PC-9 (cell line): ENCODE results near the gene NFIA.

ENCODE experiments used
- EZH2 ChIP-seq: fragments of 200-600 bp; sonication (generic); IDR thresholded peaks from 2 replicates; pipeline ENCODE4 v1.8.0; 2017; ENCODE audit warnings: antibody characterized with exemption, low read depth
- TF ChIP-seq, protein P1 (sequence below): fragments of 200-600 bp; sonication (generic); conservative IDR thresholded peaks from 2 replicates; pipeline ENCODE4 v1.6.1; 2017; ENCODE audit warnings: mixed run types, antibody characterized with exemption, mild to moderate bottlenecking, moderate library complexity

DNA sequence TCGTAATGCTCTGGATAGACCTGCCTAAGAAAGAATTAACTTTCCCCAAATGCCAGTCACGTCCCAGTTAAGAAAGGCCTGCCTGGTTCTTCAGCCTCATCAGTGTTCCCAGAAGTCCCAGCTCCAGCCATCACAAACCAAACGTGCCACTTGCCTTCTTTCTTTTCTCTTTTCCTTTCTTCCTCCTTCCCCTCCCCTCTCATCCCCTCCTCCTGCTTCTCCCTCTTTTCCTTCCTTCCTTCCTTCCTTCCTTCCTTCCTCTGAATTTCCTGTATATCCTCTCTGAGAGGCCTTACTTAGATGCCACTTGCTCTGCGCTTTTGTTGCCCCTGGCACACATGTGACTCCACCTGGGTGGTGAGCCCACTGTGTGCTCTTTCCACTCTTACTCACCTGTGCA lies 228.2 kb downstream of the NFIA start:
- TF ChIP-seq, protein P1, sequence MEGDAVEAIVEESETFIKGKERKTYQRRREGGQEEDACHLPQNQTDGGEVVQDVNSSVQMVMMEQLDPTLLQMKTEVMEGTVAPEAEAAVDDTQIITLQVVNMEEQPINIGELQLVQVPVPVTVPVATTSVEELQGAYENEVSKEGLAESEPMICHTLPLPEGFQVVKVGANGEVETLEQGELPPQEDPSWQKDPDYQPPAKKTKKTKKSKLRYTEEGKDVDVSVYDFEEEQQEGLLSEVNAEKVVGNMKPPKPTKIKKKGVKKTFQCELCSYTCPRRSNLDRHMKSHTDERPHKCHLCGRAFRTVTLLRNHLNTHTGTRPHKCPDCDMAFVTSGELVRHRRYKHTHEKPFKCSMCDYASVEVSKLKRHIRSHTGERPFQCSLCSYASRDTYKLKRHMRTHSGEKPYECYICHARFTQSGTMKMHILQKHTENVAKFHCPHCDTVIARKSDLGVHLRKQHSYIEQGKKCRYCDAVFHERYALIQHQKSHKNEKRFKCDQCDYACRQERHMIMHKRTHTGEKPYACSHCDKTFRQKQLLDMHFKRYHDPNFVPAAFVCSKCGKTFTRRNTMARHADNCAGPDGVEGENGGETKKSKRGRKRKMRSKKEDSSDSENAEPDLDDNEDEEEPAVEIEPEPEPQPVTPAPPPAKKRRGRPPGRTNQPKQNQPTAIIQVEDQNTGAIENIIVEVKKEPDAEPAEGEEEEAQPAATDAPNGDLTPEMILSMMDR, result no peak
- TF ChIP-seq EZH2, result no peak
